DOHH2 (cell line): Measurements from ENCODE around the gene PTGFRN.

Experiments used
- H3F3A ChIP-seq: fragments of 200-600 bp; sonication (generic), shearing (Covaris generic); 2 replicates; pipeline ENCODE4 v1.6.0; 2016; ENCODE audit warnings: antibody characterized with exemption, mild to moderate bottlenecking; ENCODE audit not compliant: control insufficient read depth, insufficient read depth
- H3K27ac ChIP-seq: fragments of 200-600 bp; sonication (generic); 2 replicates; pipeline ENCODE4 v1.5.1; 2014; ENCODE audit warnings: low read depth, mild to moderate bottlenecking, low read length, moderate library complexity
- H3K27me3 ChIP-seq: fragments of 200-600 bp; sonication (generic); 2 replicates; pipeline ENCODE4 v1.6.1; 2014; ENCODE audit warnings: mild to moderate bottlenecking, low read length, mixed read lengths; ENCODE audit not compliant: control insufficient read depth
- H3K36me3 ChIP-seq: fragments of 200-600 bp; sonication (generic); 2 replicates; pipeline ENCODE4 v1.6.1; 2014; ENCODE audit warnings: mild to moderate bottlenecking, low read length, moderate library complexity, mixed read lengths; ENCODE audit not compliant: control insufficient read depth
- H3K4me1 ChIP-seq: fragments of 200-600 bp; sonication (generic); 2 replicates; pipeline ENCODE4 v1.6.1; 2014; ENCODE audit warnings: mild to moderate bottlenecking, low read length, mixed read lengths; ENCODE audit not compliant: control insufficient read depth
- H3K4me2 ChIP-seq: fragments of 200-600 bp; sonication (generic); 2 replicates; pipeline ENCODE4 v1.6.0; 2014; ENCODE audit warnings: mild to moderate bottlenecking, low read length, moderate library complexity
- H3K4me3 ChIP-seq: fragments of 200-600 bp; sonication (generic); 2 replicates; pipeline ENCODE4 v1.5.1; 2014; ENCODE audit warnings: mild to moderate bottlenecking, low read length, mixed read lengths
- H3K79me2 ChIP-seq: fragments of 200-600 bp; sonication (generic); 2 replicates; pipeline ENCODE4 v1.6.1; 2014; ENCODE audit warnings: mild to moderate bottlenecking, low read length, mixed read lengths; ENCODE audit not compliant: control insufficient read depth
- H3K9me2 ChIP-seq: fragments of 200-600 bp; sonication (generic); replicated peaks from 2 replicates; pipeline ENCODE4 v1.6.1; 2014; ENCODE audit warnings: mild to moderate bottlenecking, low read length, mixed read lengths; ENCODE audit not compliant: control insufficient read depth
- H3K9me3 ChIP-seq: fragments of 200-600 bp; sonication (generic); 2 replicates; pipeline ENCODE4 v1.6.1; 2014; ENCODE audit warnings: antibody characterized with exemption, low read length, mixed read lengths; ENCODE audit not compliant: control insufficient read depth, insufficient read depth
- H4K20me1 ChIP-seq: fragments of 200-600 bp; sonication (generic); 2 replicates; pipeline ENCODE4 v1.6.0; 2014; ENCODE audit warnings: low read depth, mild to moderate bottlenecking, antibody characterized with exemption, low read length, moderate library complexity; ENCODE audit not compliant: control insufficient read depth, insufficient read depth
- CTCF ChIP-seq: fragments of 200-600 bp; sonication (generic); IDR thresholded peaks from one replicate; pipeline ENCODE4 v1.5.1; 2014; ENCODE audit warnings: antibody characterized with exemption, mild to moderate bottlenecking, low read depth, low read length; ENCODE audit not compliant: poor library complexity, severe bottlenecking
- EZH2phosphoT487 ChIP-seq: fragments of 200-600 bp; sonication (generic); IDR thresholded peaks from 2 replicates; pipeline ENCODE4 v1.6.1; 2017; ENCODE audit warnings: borderline replicate concordance, mild to moderate bottlenecking, antibody characterized with exemption, low read length, moderate library complexity, mixed read lengths

The PTGFRN gene

GRCh38 chr1:116916533-116917445, 7.1 kb downstream of the PTGFRN start:
- no peaks in the 10 kb centered on the region for H3K9me3 ChIP-seq
- no peaks in the 10 kb centered on the region for H4K20me1 ChIP-seq
- TF ChIP-seq EZH2phosphoT487: no peak
- H3K27me3 ChIP-seq: no peaks in the 10 kb centered on the region
- H3K9me2 ChIP-seq: no peaks in the 10 kb centered on the region
- no peaks in the 10 kb centered on the region for H3F3A ChIP-seq
- no peaks in the 10 kb centered on the region for H3K79me2 ChIP-seq
- no peaks in the 10 kb centered on the region for H3K4me1 ChIP-seq
- no peak overlapping the region for H3K4me3 ChIP-seq
- H3K36me3 ChIP-seq: no peaks in the 10 kb centered on the region
- H3K27ac ChIP-seq: no peak overlapping the region
- H3K4me2 ChIP-seq: no peak overlapping the region

GRCh38 chr1:116918714-116919357, 9.1 kb downstream of the PTGFRN start:
- TF ChIP-seq CTCF (no peak), EZH2phosphoT487 (no peak)
- H3K79me2 ChIP-seq: no peaks in the 10 kb centered on the region

GRCh38 chr1:116919802-116920201, 10.1 kb downstream of the PTGFRN start:
- Histone ChIP-seq H3K36me3 (no peaks in the 10 kb centered on the region), H3K27ac (no peak overlapping the region), H3K4me2 (no peak overlapping the region), H3K4me3 (no peak overlapping the region), H4K20me1 (no peaks in the 10 kb centered on the region), H3F3A (no peaks in the 10 kb centered on the region), H3K9me3 (no peaks in the 10 kb centered on the region), H3K9me2 (no peaks in the 10 kb centered on the region), H3K79me2 (no peaks in the 10 kb centered on the region), H3K4me1 (no peaks in the 10 kb centered on the region), H3K27me3 (no peaks in the 10 kb centered on the region)
- TF ChIP-seq CTCF (no peak), EZH2phosphoT487 (no peak)

More at GRCh38 chr1:116918714-116919357, 9.1 kb downstream of the PTGFRN start:
- no peaks in the 10 kb centered on the region for H3K9me3 ChIP-seq
- H3K27ac ChIP-seq: no peak overlapping the region
- no peaks in the 10 kb centered on the region for H3K27me3 ChIP-seq
- no peaks in the 10 kb centered on the region for H4K20me1 ChIP-seq
- H3F3A ChIP-seq: no peaks in the 10 kb centered on the region
- no peak overlapping the region for H3K4me3 ChIP-seq
- H3K4me2 ChIP-seq: no peak overlapping the region
- H3K4me1 ChIP-seq: no peaks in the 10 kb centered on the region
- H3K36me3 ChIP-seq: no peaks in the 10 kb centered on the region
- no peaks in the 10 kb centered on the region for H3K9me2 ChIP-seq

- Histone ChIP-seq H3K4me3 (no peak overlapping the region), H3F3A (no peaks in the 10 kb centered on the region), H3K9me2 (no peaks in the 10 kb centered on the region), H3K27ac (no peak overlapping the region), H3K36me3 (no peaks in the 10 kb centered on the region), H3K4me1 (no peaks in the 10 kb centered on the region), H3K79me2 (no peaks in the 10 kb centered on the region), H4K20me1 (no peaks in the 10 kb centered on the region), H3K27me3 (no peaks in the 10 kb centered on the region), H3K4me2 (no peak overlapping the region), H3K9me3 (no peaks in the 10 kb centered on the region)
- TF ChIP-seq EZH2phosphoT487 (no peak), CTCF (no peak)
Measured at GRCh38 chr1:116920211-116920610, 10.5 kb downstream of the PTGFRN start.
